Right atrium auricular region (tissue), 2 donors: ENCODE measurements around the gene LBH. TPM values are rescaled to one million over a fixed set of nuclear protein-coding genes. Genes with fewer than 3 reads are reported as not detected.

Experiments used
- DNase-seq: peaks from one replicate; pipeline ENCODE4 v3.0.0-alpha.2; 2019; ENCODE audit warnings: low spot score
- H3K27ac ChIP-seq, 2 donors: fragments of 200-600 bp; sonication (generic); 1 replicate in 1 of 2; 2 replicates in 1 of 2; pipeline ENCODE4 v1.5.1; 2016 to 2019
- H3K27me3 ChIP-seq, 2 donors: fragments of 200-600 bp; sonication (generic); one replicate each; pipeline versions ENCODE4 v1.5.1 to v1.6.0; 2017 to 2019
- H3K36me3 ChIP-seq: fragments of 200-600 bp; sonication (generic); one replicate; pipeline ENCODE4 v1.5.1; 2016
- H3K4me1 ChIP-seq, 2 donors: fragments of 200-600 bp; sonication (generic); one replicate each; pipeline versions ENCODE4 v1.5.1 to v1.6.0; 2017 to 2019
- H3K4me3 ChIP-seq, 2 donors: fragments of 200-600 bp; sonication (generic); 1 replicate in 1 of 2; 2 replicates in 1 of 2; pipeline ENCODE4 v1.5.1; 2017 to 2019; ENCODE audit warnings: mild to moderate bottlenecking in 1 of 2, moderate library complexity in 1 of 2
- H3K9me3 ChIP-seq, 2 donors: fragments of 200-600 bp; sonication (generic); one replicate each; pipeline ENCODE4 v1.5.1; 2019
- total RNA-seq, 2 donors: library from RNA; depleted of rRNA; stranded (reverse); fragments of >200 nt; gene quantifications; one replicate each; pipeline ENCODE4 v1.1.0, GENCODE V29; 2016
- TF ChIP-seq, protein P1 (sequence below), 2 donors: fragments of 200-600 bp; sonication (generic); IDR thresholded peaks; one replicate each; pipeline ENCODE4 v1.5.1; 2019; ENCODE audit warnings: antibody characterized with exemption in 2 of 2

Gene LBH
- total RNA-seq, 2 donors from 2014 or later = 18.9 to 54.6 TPM

GRCh38 chr2:30259827-30260679 is 28.7 kb downstream of the LBH start:
- Histone ChIP-seq H3K27me3 (no peaks in the 10 kb centered on the region), H3K4me1 (peaks cover 0 to 5% of the 10 kb centered on the region in 2 donors), H3K27ac (no peak overlapping the region), H3K4me3 (no peak overlapping the region), H3K9me3 (peaks cover 0 to 4% of the 10 kb centered on the region in 2 donors), H3K36me3 (peaks cover 27% of the 10 kb centered on the region)
- TF ChIP-seq, protein P1, sequence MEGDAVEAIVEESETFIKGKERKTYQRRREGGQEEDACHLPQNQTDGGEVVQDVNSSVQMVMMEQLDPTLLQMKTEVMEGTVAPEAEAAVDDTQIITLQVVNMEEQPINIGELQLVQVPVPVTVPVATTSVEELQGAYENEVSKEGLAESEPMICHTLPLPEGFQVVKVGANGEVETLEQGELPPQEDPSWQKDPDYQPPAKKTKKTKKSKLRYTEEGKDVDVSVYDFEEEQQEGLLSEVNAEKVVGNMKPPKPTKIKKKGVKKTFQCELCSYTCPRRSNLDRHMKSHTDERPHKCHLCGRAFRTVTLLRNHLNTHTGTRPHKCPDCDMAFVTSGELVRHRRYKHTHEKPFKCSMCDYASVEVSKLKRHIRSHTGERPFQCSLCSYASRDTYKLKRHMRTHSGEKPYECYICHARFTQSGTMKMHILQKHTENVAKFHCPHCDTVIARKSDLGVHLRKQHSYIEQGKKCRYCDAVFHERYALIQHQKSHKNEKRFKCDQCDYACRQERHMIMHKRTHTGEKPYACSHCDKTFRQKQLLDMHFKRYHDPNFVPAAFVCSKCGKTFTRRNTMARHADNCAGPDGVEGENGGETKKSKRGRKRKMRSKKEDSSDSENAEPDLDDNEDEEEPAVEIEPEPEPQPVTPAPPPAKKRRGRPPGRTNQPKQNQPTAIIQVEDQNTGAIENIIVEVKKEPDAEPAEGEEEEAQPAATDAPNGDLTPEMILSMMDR (IDR thresholded peaks at IDR 0.05) = no peak
- no peak for DNase-seq

DNA sequence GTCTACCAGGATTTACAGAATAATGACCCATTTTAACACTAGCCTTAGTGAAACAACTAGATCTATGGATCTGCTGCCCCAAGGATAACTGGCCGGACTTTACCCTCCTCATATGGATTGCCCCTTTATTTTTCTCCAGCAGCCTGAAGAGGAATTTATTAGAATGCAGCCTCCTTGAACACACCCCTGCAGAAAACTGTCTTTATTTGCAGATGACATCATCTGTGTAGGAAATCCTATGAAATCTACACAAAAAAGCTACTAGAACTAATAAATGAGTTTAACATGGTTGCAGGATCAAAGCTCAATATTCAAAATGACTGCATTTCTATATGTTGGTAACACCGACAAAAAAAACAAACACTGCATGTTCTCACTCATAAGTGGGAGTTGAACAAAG is 29.6 kb downstream of the LBH start:
- peaks cover 27% of the 10 kb centered on the region for H3K36me3 ChIP-seq
- no peak for DNase-seq
- no peak overlapping the region for H3K4me3 ChIP-seq
- no peaks in the 10 kb centered on the region for H3K27me3 ChIP-seq
- TF ChIP-seq, protein P1 (IDR thresholded peaks at IDR 0.05) = no peak
- H3K4me1 ChIP-seq = peaks cover 0 to 5% of the 10 kb centered on the region in 2 donors
- peaks cover 0 to 7% of the 10 kb centered on the region in 2 donors for H3K9me3 ChIP-seq
- H3K27ac ChIP-seq = no peak overlapping the region

DNA sequence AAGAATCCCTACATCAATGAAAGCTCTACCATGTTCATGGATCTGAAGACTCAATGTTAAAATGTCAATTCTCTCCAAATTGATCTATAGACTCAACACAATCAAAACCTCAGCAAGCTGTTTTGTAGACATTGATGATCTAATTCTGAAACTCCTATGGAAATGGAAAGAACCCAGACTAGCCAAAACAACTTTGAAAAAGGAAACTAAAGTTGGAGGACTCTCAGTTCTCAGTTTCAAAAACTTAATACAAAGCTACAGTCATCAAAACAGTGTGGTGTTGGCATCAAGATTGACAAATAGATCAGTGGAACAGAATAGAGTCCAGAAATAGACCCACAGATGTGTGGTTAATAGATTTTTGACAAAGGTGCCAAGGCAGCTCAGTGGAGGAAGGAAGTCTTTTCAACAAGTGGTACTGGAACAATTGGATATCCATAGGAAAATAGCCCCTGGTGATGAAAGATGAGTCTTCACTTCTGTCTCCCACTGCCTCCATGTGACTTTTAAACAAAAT is 30.4 kb downstream of the LBH start:
- Histone ChIP-seq H3K36me3 (peaks cover 27% of the 10 kb centered on the region), H3K27ac (no peak overlapping the region), H3K9me3 (peaks cover 0 to 7% of the 10 kb centered on the region in 2 donors), H3K4me3 (no peak overlapping the region), H3K4me1 (peaks cover 0 to 13% of the 10 kb centered on the region in 2 donors), H3K27me3 (no peaks in the 10 kb centered on the region)
- TF ChIP-seq, protein P1 (IDR thresholded peaks at IDR 0.05) = no peak
- no peak for DNase-seq

DNA sequence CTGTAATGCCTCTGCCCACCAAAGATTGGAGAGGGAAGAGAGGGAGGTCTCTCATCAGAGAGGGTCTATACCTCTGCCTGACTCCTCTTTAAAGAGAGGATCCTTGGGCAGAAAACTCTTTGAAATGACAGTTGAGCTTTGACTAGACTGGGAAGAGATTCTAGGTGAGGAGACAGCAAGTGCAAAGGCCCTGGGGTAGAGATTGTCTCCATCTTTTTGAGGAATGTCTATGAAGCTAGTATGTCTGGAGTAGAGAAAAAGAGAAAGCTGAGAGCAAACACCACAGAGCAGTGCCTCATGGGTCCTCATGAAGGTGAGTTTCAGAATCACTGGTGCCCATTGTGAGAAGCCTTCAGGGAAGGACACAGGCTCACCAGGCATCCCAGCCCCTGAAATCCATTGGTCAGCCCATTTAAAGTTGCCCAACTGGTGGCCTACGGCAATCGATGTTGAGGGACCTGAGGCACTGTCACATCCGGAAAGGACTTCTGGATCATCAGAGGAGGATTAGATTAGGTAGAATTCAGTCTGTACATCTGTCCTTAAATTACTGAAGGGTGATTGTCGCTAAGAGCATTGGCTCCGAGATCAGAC is 31.5 kb downstream of the LBH start:
- TF ChIP-seq, protein P1 (IDR thresholded peaks at IDR 0.05) = no peak
- Histone ChIP-seq H3K9me3 (peaks cover 0 to 7% of the 10 kb centered on the region in 2 donors), H3K27me3 (no peaks in the 10 kb centered on the region), H3K4me1 (peaks cover 0 to 16% of the 10 kb centered on the region in 2 donors), H3K27ac (no peak overlapping the region), H3K36me3 (peaks cover 17% of the 10 kb centered on the region), H3K4me3 (no peak overlapping the region)
- no peak for DNase-seq

- H3K4me3 ChIP-seq = no peak overlapping the region
- TF ChIP-seq, protein P1 (IDR thresholded peaks at IDR 0.05) = no peak
- H3K27me3 ChIP-seq = no peaks in the 10 kb centered on the region
- peaks cover 0 to 7% of the 10 kb centered on the region in 2 donors for H3K9me3 ChIP-seq
- DNase-seq = no peak
- H3K4me1 ChIP-seq = peaks cover 0 to 29% of the 10 kb centered on the region in 2 donors
- H3K36me3 ChIP-seq = peaks cover 3% of the 10 kb centered on the region
- H3K27ac ChIP-seq = no peak overlapping the region
Observed at GRCh38 chr2:30264274-30264673, 32.9 kb downstream of the LBH start.
